HL-60 (cell line): ENCODE results near the gene AKT2.

Source experiments
- DNase-seq, 2 experiments: peaks; one replicate each; pipeline ENCODE4 v3.0.0-alpha.2; 2010 to 2020; ENCODE audit warnings: low read depth in 1 of 2, low spot score in 1 of 2
- H3K27ac ChIP-seq: fragments of 250-450 bp; sonication (Bioruptor Pico); replicated peaks from 2 replicates; pipeline ENCODE4 v1.5.1; 2020; ENCODE audit warnings: mild to moderate bottlenecking, moderate library complexity
- H3K27me3 ChIP-seq: fragments of 250-450 bp; sonication (Bioruptor Pico); 2 replicates; pipeline ENCODE4 v1.5.1; 2021; ENCODE audit warnings: mild to moderate bottlenecking, moderate library complexity; ENCODE audit not compliant: insufficient read depth, poor library complexity, severe bottlenecking
- H3K4me3 ChIP-seq: replicated peaks from 2 replicates; pipeline ENCODE4 v1.5.1; 2011; ENCODE audit warnings: mild to moderate bottlenecking, control low read depth, low read length; ENCODE audit not compliant: insufficient read depth
- GABPA ChIP-seq: IDR thresholded peaks from 2 replicates; pipeline ENCODE4 v1.6.1; 2012; ENCODE audit warnings: low read depth
- POLR2AphosphoS5 ChIP-seq: IDR thresholded peaks from 2 replicates; pipeline ENCODE4 v1.6.1; 2012; ENCODE audit warnings: low read depth
- SPI1 ChIP-seq: IDR thresholded peaks from 2 replicates; pipeline ENCODE4 v1.6.1; 2012; ENCODE audit warnings: low read depth, mild to moderate bottlenecking, borderline replicate concordance
- TF ChIP-seq, protein P1 (sequence below): IDR thresholded peaks from 2 replicates; pipeline ENCODE4 v1.6.1; 2012; ENCODE audit warnings: low read depth; ENCODE audit not compliant: insufficient replicate concordance
- TF ChIP-seq, protein P2 (sequence below): IDR thresholded peaks from one replicate; pipeline ENCODE4 v1.5.1; 2011; ENCODE audit warnings: low read length, control low read depth, inconsistent platforms; ENCODE audit not compliant: insufficient read depth

The AKT2 gene

DNA sequence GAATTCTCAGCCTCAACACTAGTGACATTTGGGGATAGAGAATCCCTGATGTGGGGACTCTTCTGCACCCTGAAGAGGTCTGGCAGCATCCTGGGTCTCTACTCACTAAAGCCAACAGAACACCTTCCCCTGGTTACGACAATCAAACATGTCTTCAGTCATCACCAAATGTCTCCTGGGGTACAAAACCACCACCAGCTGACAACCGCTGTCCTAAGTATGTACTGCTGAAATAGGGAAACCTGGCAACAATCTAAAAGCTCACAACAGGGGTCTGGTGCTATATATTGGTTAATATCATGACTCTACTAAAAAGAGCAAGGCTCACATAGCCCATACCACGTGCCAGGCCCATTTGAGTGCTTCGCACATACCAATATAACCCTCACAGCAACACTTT, 13.4 kb downstream of the AKT2 start:
- TF ChIP-seq, protein P1, sequence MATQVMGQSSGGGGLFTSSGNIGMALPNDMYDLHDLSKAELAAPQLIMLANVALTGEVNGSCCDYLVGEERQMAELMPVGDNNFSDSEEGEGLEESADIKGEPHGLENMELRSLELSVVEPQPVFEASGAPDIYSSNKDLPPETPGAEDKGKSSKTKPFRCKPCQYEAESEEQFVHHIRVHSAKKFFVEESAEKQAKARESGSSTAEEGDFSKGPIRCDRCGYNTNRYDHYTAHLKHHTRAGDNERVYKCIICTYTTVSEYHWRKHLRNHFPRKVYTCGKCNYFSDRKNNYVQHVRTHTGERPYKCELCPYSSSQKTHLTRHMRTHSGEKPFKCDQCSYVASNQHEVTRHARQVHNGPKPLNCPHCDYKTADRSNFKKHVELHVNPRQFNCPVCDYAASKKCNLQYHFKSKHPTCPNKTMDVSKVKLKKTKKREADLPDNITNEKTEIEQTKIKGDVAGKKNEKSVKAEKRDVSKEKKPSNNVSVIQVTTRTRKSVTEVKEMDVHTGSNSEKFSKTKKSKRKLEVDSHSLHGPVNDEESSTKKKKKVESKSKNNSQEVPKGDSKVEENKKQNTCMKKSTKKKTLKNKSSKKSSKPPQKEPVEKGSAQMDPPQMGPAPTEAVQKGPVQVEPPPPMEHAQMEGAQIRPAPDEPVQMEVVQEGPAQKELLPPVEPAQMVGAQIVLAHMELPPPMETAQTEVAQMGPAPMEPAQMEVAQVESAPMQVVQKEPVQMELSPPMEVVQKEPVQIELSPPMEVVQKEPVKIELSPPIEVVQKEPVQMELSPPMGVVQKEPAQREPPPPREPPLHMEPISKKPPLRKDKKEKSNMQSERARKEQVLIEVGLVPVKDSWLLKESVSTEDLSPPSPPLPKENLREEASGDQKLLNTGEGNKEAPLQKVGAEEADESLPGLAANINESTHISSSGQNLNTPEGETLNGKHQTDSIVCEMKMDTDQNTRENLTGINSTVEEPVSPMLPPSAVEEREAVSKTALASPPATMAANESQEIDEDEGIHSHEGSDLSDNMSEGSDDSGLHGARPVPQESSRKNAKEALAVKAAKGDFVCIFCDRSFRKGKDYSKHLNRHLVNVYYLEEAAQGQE = peak; percentile 77
- TF ChIP-seq POLR2AphosphoS5 = no peak
- no peak for DNase-seq
- Histone ChIP-seq H3K27ac (no peak overlapping the region), H3K27me3 (no peaks in the 10 kb centered on the region), H3K4me3 (no peak overlapping the region)

DNA sequence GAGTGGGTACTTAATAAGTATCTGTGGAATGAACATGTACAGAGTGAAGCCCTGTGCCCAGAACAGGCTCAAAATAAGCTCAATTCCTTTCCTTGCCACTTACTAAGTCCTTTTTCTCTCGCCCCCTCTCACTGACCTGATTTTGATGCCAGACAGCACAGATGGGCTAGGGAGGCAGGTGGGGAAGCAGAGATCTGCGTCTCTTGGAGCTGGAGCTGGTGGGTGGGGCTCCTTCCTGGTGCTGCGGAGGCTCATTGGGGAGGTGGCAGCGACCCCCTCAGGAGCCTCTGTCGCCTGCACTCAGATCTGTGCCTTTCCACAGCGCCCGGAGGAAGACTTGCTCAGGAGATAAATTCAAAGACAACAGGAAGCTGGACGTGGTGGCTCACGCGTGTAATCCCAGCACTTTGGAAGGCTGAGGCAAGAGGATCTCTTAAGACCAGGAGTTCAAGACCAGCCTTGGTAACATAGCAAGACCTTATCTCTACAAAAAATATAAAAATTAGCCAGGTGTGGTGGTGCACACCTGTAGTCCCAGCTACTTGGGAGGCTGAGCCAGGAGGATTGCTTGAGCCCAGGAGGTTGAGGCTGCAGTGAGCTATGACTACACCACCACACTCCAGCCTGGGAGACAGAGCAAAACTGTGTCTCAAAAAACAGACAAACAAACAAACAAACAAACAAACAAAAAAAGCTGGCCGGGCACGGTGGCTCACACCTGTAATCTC, 14.6 kb downstream of the AKT2 start:
- no peak overlapping the region for H3K27ac ChIP-seq
- no peaks in the 10 kb centered on the region for H3K27me3 ChIP-seq
- H3K4me3 ChIP-seq = no peak overlapping the region
- TF ChIP-seq GABPA (no peak), POLR2AphosphoS5 (no peak), SPI1 (no peak)
- TF ChIP-seq, protein P1 = no peak
- TF ChIP-seq, protein P2, sequence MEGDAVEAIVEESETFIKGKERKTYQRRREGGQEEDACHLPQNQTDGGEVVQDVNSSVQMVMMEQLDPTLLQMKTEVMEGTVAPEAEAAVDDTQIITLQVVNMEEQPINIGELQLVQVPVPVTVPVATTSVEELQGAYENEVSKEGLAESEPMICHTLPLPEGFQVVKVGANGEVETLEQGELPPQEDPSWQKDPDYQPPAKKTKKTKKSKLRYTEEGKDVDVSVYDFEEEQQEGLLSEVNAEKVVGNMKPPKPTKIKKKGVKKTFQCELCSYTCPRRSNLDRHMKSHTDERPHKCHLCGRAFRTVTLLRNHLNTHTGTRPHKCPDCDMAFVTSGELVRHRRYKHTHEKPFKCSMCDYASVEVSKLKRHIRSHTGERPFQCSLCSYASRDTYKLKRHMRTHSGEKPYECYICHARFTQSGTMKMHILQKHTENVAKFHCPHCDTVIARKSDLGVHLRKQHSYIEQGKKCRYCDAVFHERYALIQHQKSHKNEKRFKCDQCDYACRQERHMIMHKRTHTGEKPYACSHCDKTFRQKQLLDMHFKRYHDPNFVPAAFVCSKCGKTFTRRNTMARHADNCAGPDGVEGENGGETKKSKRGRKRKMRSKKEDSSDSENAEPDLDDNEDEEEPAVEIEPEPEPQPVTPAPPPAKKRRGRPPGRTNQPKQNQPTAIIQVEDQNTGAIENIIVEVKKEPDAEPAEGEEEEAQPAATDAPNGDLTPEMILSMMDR = no peak
- DNase-seq = no peak

DNA sequence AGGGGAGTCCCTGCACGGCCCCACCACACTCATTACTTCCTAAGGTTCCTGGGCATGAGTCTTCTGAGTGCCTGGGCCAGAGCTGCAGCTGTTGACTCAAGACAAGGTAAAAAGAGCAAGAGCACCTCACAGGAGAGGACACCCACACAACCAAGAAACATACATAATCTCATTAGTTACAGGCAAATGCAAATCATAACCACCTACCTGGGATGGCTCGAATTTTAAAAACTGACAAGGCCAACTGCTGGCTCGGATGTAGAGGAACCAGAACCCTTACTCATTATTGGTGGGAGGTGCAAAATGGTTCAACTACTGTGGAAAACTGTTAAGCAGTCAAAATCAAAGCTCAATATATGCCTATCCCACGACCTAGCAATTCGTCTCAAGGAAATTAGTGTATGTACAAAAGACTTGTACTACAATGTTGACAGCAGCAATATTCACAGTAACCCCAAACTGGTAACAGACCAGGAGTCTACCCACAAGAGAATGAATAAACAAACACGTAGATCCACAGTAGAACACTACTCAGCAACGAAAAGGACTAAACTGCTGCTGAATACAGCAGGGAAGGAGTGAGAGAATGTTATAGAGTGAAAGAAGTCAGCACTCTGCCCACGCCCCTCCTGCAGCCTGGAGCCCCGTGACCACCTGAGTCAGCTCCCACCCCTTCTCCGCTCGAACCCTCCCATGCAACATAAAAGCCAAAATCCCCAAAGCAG, 15.8 kb downstream of the AKT2 start:
- Histone ChIP-seq H3K27ac (no peak overlapping the region), H3K27me3 (no peaks in the 10 kb centered on the region), H3K4me3 (no peak overlapping the region)
- DNase-seq = no peak
- TF ChIP-seq, protein P1 = no peak
- TF ChIP-seq SPI1 (no peak), GABPA (no peak), POLR2AphosphoS5 (no peak)
- TF ChIP-seq, protein P2 = no peak
